Kidney (tissue), 14 donors: Measurements from ENCODE around the gene HS3ST3B1. TPM values are rescaled to one million over a fixed set of nuclear protein-coding genes. Genes with fewer than 3 reads are reported as not detected.

Source experiments
- DNase-seq, 5 donors: peaks; one replicate each; pipeline ENCODE4 v3.0.0-alpha.2; 2013 to 2020
- FAIRE-seq: peaks from 2 replicates; lab custom pipeline; 2012; peaks lifted over from hg19 to GRCh38; lab: Jason Lieb, UNC
- H3K27ac ChIP-seq, 2 donors: one replicate each; pipeline ENCODE4 v1.7.0; 2013; ENCODE audit warnings: low read depth in 2 of 2, low read length in 2 of 2, inconsistent platforms in 1 of 2
- H3K27me3 ChIP-seq: one replicate; pipeline ENCODE4 v1.7.1; 2013; ENCODE audit warnings: low read length, inconsistent platforms; ENCODE audit not compliant: control insufficient read depth, insufficient read depth
- H3K36me3 ChIP-seq, 3 donors: one replicate each; pipeline versions ENCODE4 v1.7.0 to v1.7.1; 2013; ENCODE audit warnings: low read length in 3 of 3, control low read depth in 1 of 3, inconsistent platforms in 1 of 3; ENCODE audit not compliant: insufficient read depth in 3 of 3, control insufficient read depth in 2 of 3
- H3K4me1 ChIP-seq, 3 donors: one replicate each; pipeline versions ENCODE4 v1.7.0 to v1.7.1; 2013; ENCODE audit warnings: low read length in 3 of 3, inconsistent platforms in 1 of 3, low read depth in 1 of 3; ENCODE audit not compliant: control insufficient read depth in 2 of 3, insufficient read depth in 2 of 3
- H3K4me3 ChIP-seq, 3 donors: one replicate each; pipeline versions ENCODE4 v1.7.0 to v1.8.1; 2013; ENCODE audit warnings: low read length in 3 of 3, control low read depth in 1 of 3, inconsistent platforms in 1 of 3
- H3K9ac ChIP-seq, 3 donors: one replicate each; pipeline versions ENCODE4 v1.7.0 to v1.7.1; 2013; ENCODE audit warnings: low read length in 3 of 3, control low read depth in 1 of 3, inconsistent platforms in 1 of 3
- H3K9me3 ChIP-seq, 3 donors: one replicate each; pipeline versions ENCODE4 v1.7.0 to v1.7.1; 2013; ENCODE audit warnings: low read length in 3 of 3, control low read depth in 1 of 3, inconsistent platforms in 1 of 3; ENCODE audit not compliant: control insufficient read depth in 2 of 3, insufficient read depth in 1 of 3
- CTCF ChIP-seq: IDR thresholded peaks from 3 replicates; pipeline ENCODE4 v1.5.1; 2012; ENCODE audit warnings: mild to moderate bottlenecking, moderate library complexity, borderline replicate concordance; ENCODE audit not compliant: insufficient read depth; ENCODE audit errors: extremely low read depth
- intact Hi-C: fragments of 100-400 bp; cut with DNase I; formaldehyde crosslinking; loops from one replicate; pipeline ENCODE4 v1.11.1; 2022
- polyA plus RNA-seq: library from polyadenylated mRNA; stranded (reverse); fragments of 350-450 nt; fragmentation: Illumina TruSeq; extraction: RNeasy Lipid Tissue Mini Kit (QIAGEN cat#74804); gene quantifications from one replicate; pipeline ENCODE4 v1.2.3, GENCODE V29; 2014; ENCODE audit warnings: low read depth, low replicate concordance; ENCODE audit not compliant: insufficient read depth
- total RNA-seq: library from RNA; stranded (reverse); fragmentation: NEBNext Ultra II Directional; extraction: Animal tissue kit (Norgen Biotek cat#: 25700); gene quantifications from one replicate; pipeline ENCODE4 v1.2.1, GENCODE V29; 2021
- donor health status: control.
- donor health status: control.
- donor health status: control.
- donor health status: control.
- donor health status: control.
- donor health status: DM: yes; HTN: yes; CAD: no.
- donor health status: Normal renal cell carcinoma (clear cell type).

Gene HS3ST3B1
- total and polyA plus RNA-seq, 2 donors from 2014 or later = 4.8 to 5.3 TPM

DNA sequence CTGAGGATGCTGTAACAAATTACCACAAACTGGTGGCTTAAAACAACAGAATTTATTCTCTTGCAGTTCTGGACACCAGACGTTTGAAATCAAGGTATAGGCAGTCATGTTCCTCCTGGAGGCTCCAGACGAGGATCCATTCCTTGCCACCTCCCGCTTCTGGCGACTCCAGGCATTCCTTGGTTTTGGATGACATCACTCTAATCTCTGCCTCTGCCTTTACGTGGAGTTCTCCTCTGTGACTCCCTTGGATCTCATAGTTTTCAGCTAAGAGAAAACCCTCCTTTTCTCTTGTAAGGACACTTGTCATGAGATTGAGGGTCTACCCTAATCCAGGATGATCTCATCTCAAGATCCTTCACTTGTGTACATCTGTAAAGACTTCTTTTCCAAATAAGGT is 31.4 kb upstream of the HS3ST3B1 start:
- no peak overlapping the region for H3K4me3 ChIP-seq
- H3K27ac ChIP-seq = no peak overlapping the region
- H3K4me1 ChIP-seq = no peaks in the 10 kb centered on the region
- peaks cover 0 to 3% (median 0%) of the 10 kb centered on the region in 3 donors for H3K9me3 ChIP-seq
- H3K36me3 ChIP-seq = no peaks in the 10 kb centered on the region
- H3K27me3 ChIP-seq = no peaks in the 10 kb centered on the region
- no peak overlapping the region for H3K9ac ChIP-seq
- intact Hi-C loops = no loop called here
- no peak for DNase-seq
- FAIRE-seq = no peak
- no peak for TF ChIP-seq CTCF

DNA sequence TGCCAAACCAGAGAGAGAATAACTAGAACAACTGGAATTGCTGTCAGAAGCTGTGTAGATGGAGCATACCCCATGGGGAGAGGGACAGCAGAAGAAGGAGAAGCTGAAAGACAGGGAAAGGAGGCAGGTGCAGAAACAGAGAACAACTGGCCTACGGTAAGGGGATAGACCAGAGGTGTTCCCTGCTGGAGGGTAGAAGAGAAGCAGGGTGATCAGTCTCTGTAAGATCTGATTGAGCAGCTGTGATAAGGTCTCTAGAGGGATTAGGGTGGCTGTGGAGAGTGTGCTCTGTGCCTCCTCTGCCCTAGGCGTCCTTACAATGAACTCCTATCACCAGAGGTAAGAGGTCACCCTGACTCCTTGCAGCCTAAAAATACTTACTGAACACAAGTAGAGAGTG is 30.4 kb upstream of the HS3ST3B1 start:
- Histone ChIP-seq H3K36me3 (no peaks in the 10 kb centered on the region), H3K27me3 (no peaks in the 10 kb centered on the region), H3K4me1 (no peaks in the 10 kb centered on the region), H3K9me3 (peaks cover 0 to 3% (median 0%) of the 10 kb centered on the region in 3 donors), H3K4me3 (no peak overlapping the region), H3K27ac (no peak overlapping the region), H3K9ac (no peak overlapping the region)
- DNase-seq (no peak), FAIRE-seq (no peak)
- TF ChIP-seq CTCF = no peak
- intact Hi-C loops = no loop called here

DNA sequence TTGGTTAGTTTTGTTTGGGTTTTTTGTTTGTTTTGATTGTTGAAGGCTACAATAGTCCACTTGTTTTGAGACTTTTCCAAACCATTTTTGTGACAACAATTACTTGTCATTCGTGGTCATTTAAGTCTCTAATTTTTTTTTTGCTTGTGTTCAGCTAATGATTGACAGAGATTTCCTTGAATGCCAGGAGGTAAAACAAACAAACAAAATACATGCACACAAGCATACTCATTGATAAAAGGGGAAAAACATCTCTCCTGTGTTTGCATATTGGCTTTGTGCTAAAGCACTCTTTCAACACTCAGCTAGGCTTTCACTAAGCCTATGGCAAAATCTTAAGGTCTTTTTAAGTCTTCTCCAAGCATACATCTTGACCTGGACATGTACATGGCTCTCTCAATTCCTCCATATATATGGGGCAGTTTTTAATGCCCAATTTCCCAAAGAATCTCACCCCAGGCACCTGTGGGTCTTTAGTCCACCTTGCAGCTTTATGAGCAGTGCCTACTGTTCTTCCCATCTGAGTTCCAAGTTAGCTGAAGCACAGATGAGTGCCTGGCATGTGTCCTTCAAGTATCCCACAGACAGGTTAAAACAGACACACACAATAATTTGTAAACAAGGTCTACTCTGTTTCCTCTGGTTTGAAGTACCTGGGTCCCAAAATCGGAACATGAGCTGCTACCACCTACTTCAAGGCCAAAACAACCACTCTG is 24.2 kb upstream of the HS3ST3B1 start:
- FAIRE-seq = no peak
- Histone ChIP-seq H3K27me3 (no peaks in the 10 kb centered on the region), H3K9ac (no peak overlapping the region), H3K4me3 (no peak overlapping the region), H3K36me3 (no peaks in the 10 kb centered on the region), H3K4me1 (no peaks in the 10 kb centered on the region), H3K27ac (no peak overlapping the region), H3K9me3 (peaks cover 0 to 3% (median 0%) of the 10 kb centered on the region in 3 donors)
- no peak for TF ChIP-seq CTCF
- no peak for DNase-seq
- intact Hi-C loops = no loop called here

GRCh38 chr17:14281530-14281929 is 19.4 kb upstream of the HS3ST3B1 start:
- H3K4me3 ChIP-seq = no peak overlapping the region
- DNase-seq = no peak
- TF ChIP-seq CTCF = no peak

More at GRCh38 chr17:14281530-14281929, 19.4 kb upstream of the HS3ST3B1 start:
- no peaks in the 10 kb centered on the region for H3K36me3 ChIP-seq
- no peaks in the 10 kb centered on the region for H3K9me3 ChIP-seq
- no peak overlapping the region for H3K27ac ChIP-seq
- H3K9ac ChIP-seq = no peak overlapping the region
- H3K27me3 ChIP-seq = no peaks in the 10 kb centered on the region
- intact Hi-C loops = no loop called here
- no peaks in the 10 kb centered on the region for H3K4me1 ChIP-seq
- no peak for FAIRE-seq
